ENCODE measurements around the gene FAM168B. TPM values are rescaled to one million over a fixed set of nuclear protein-coding genes. Genes with fewer than 3 reads are reported as not detected.
A peak's percentile ranks its signal among the peaks of the same experiment; 100 is the strongest.

Gene FAM168B
- total RNA-seq, 4 donors from 2014 or later, result 56.4 to 108 (median 86.9) TPM

DNA sequence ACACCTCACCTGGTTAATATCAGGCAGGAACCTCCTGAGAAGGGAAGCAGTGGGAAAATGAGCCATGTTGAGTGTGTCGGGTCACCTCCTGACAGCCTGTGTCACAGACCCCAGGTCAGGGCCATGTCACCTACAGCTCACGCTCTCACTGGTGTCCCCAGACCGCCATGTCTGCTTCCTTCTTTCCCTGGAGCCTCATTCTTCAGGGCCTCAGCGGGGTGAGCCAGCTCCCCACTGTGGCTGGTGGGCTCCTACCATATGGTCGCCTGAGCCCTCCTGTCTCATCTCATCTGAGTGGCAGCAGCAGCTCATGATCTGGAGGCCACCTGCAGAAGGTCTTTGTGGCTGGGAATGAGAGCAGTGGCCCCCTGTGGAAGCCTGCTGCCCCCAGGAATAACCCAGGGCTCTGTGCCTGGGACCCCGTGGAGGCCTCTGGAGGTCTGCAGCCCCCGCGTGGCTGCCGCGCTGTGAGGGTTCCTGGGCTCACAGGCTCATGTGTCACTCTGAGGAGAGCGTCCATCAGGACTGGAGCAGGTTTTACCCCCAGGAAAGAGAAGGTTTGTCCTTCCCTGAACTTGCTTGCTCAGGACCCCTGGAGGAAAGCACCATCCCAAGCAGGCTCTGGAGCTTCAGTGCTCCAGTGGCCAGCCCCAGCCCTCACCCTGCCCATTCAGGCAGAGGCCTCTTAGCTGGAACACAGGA lies 56.4 kb downstream of the FAM168B start:
- DNase-seq (ENCODE audit: low spot score in 2 of 2), result peak; percentile 11 to 80
- 83 to 92% methylated on average over 11 of the region's 11 CpGs for WGBS, 2 donors
- no peak for TF ChIP-seq POLR2A (IDR thresholded peaks at IDR 0.05)
- TF ChIP-seq, protein P1, sequence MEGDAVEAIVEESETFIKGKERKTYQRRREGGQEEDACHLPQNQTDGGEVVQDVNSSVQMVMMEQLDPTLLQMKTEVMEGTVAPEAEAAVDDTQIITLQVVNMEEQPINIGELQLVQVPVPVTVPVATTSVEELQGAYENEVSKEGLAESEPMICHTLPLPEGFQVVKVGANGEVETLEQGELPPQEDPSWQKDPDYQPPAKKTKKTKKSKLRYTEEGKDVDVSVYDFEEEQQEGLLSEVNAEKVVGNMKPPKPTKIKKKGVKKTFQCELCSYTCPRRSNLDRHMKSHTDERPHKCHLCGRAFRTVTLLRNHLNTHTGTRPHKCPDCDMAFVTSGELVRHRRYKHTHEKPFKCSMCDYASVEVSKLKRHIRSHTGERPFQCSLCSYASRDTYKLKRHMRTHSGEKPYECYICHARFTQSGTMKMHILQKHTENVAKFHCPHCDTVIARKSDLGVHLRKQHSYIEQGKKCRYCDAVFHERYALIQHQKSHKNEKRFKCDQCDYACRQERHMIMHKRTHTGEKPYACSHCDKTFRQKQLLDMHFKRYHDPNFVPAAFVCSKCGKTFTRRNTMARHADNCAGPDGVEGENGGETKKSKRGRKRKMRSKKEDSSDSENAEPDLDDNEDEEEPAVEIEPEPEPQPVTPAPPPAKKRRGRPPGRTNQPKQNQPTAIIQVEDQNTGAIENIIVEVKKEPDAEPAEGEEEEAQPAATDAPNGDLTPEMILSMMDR (IDR thresholded peaks at IDR 0.05), result no peak
- intact Hi-C loops (cut with DNase I; ENCODE audit: low total_unique reads), result no loop called here
- no peak overlapping the region for H3K4me3 ChIP-seq (ENCODE audit: low read depth, poor library complexity, severe bottlenecking)

DNA sequence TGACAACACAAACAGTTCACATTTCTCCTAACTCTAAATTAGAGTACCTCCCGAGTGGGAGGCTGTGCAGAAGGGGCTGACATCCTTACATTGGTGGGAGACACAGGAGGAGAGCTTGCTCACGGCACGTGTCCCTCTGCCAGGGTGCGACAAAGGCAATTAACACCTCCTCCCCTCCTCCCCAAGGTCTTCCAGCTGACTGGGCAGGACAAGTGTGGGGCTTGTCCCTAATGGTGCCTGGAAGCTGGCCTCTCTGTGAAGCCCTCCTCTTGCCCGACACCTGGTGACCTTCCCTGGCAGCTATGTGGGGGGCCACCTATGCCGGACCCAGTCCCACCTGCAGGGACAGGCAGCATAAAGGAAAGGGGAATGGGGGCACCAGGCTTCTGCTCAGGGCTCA lies 57.0 kb downstream of the FAM168B start:
- peak; percentile 12 to 81 for DNase-seq (ENCODE audit: low spot score in 2 of 2)
- no peak overlapping the region for H3K4me3 ChIP-seq (ENCODE audit: low read depth, poor library complexity, severe bottlenecking)
- 54 to 56% methylated on average over 6 of the region's 6 CpGs for WGBS, 2 donors
- no peak for TF ChIP-seq POLR2A (IDR thresholded peaks at IDR 0.05)
- TF ChIP-seq, protein P1 (IDR thresholded peaks at IDR 0.05), result no peak
- intact Hi-C loops (cut with DNase I; ENCODE audit: low total_unique reads), result no loop called here

DNA sequence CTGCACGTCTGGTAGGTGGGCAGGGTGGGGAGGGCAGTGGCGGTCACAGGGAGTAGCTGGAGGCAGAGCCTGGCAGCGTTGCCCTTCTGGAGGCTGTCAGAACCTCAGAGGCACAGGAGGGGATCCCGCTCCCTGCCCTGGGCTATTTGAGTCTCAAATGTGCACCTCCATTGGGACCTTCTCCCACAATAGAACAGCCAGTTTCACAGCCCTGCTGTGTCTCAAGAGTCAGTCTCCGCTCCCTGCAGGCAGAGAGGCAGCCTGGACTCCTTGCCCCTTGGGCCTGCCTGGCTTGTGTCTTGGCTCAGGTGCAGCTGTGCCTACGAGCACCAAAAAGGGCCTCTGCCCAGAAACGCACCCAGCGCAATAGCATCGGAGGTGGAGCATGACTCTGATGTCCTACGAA lies 57.4 kb downstream of the FAM168B start:
- peak in 1 of 2 donors; percentile 81 for DNase-seq (ENCODE audit: low spot score in 2 of 2)
- intact Hi-C loops (cut with DNase I; ENCODE audit: low total_unique reads), result no loop called here
- no peak overlapping the region for H3K4me3 ChIP-seq (ENCODE audit: low read depth, poor library complexity, severe bottlenecking)
- TF ChIP-seq, protein P1 (IDR thresholded peaks at IDR 0.05), result no peak
- TF ChIP-seq POLR2A (IDR thresholded peaks at IDR 0.05), result no peak
- 29 to 44% methylated on average over 9 to 10 of the region's 10 CpGs for WGBS, 2 donors

DNA sequence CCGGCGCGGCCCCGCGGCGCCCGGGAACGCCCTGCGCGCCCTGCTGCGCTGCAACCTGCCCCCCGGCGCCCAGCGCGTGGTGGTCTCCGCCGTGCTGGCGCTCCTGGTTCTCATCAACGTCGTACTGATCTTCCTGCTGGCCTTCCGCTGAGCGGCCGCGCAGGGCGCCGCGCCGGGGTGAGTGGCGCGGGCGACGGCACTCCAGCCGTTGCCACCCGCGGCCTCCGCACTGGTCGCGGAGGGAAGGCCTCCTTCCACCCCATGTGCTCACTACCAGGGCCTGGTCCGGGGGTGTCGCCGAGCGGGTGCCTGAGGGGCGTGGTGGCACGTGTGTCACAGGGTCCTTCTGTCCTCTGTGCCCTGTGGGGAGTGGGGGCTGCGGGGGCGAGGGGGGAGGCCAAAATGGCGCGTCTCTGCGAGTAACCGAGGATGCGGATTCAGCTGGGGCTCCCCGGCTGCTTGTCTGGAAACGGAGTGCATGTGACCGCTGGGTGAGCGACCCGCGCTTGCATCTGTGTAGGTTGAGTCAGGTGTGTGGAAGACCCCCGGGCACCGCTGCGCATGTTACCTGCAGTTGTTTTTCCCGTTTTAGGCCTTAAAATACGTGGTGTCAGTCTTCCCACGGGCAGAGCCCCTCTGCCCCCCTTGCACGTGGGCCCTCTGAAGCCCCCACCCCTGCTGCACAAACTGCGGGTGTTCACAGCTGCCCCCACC lies 58.0 kb downstream of the FAM168B start:
- intact Hi-C loops (cut with DNase I; ENCODE audit: low total_unique reads), result no loop called here
- TF ChIP-seq POLR2A (IDR thresholded peaks at IDR 0.05), result no peak
- TF ChIP-seq, protein P1 (IDR thresholded peaks at IDR 0.05), result no peak
- peak in 1 of 2 donors; percentile 82 for DNase-seq (ENCODE audit: low spot score in 2 of 2)
- WGBS, 2 donors, result 4 to 8% methylated on average over 17 to 49 of the region's 65 CpGs
- no peak overlapping the region for H3K4me3 ChIP-seq (ENCODE audit: low read depth, poor library complexity, severe bottlenecking)

DNA sequence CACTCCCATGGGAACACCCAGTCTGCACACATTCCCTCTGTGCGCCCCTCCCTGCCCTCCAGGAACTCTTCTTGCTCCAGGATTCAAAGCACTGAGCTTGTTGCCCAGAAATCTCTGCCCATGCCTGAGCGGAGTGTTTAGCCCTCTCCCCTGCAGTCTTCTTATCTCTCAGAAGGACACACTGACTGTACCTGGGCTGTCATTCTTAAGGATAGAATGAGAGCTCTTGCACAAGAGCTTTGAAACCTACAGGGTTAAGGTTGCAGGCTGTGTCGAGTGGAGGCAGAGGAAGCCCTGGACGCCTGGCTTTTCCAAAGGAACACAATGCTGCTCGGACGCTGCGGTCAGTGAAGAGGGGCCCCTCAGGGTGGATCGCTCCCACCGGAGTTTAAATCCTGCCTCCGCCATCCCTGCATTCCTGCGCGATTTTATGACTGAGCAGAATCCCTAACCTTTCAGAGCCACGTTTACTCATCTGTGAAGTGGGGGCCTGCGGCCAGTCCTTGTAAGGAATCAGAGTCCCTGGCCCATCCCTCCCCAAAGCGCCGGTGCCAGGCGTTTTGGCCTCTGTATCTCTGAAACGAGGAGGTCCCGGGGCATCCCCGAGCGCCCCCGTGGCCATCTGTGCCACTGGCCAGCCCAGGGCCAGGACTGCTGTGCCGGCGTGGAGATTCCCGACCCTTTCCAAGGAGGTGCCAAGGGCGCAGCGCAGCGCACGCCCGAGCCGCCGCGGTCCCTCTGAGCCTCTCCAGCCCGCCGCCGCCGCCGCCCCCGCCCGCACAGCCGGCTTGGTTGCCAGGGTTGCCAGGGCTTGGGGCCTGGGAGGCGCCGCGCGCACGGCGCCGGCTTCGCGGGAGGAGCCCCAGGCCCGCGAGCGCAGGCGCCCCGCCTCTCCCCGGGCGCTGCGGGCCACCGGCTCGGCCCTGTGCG lies 58.9 kb downstream of the FAM168B start:
- H3K4me3 ChIP-seq (ENCODE audit: low read depth, poor library complexity, severe bottlenecking), result no peak overlapping the region
- intact Hi-C loops (cut with DNase I; ENCODE audit: low total_unique reads), result no loop called here
- DNase-seq (ENCODE audit: low spot score in 2 of 2), result peak in 1 of 2 donors; percentile 86
- WGBS, 2 donors, result 2 to 3% methylated on average over 38 to 57 of the region's 61 CpGs
- TF ChIP-seq, protein P1 (IDR thresholded peaks at IDR 0.05), result no peak
- no peak for TF ChIP-seq POLR2A (IDR thresholded peaks at IDR 0.05)
